Stimulated activated CD8-positive, alpha-beta memory T cell treated with anti-CD3 and anti-CD28 coated beads, Interleukin-4, amount 100 ng/mL, for 1 hour (primary cell): ENCODE results near the gene ZNF322.

ENCODE experiments used
- DNase-seq, 2 donors: peaks; one replicate each; pipeline ENCODE4 v3.0.0-alpha.2; 2020; ENCODE audit warnings: low read depth in 2 of 2, low spot score in 1 of 2

ZNF322 gene

DNA sequence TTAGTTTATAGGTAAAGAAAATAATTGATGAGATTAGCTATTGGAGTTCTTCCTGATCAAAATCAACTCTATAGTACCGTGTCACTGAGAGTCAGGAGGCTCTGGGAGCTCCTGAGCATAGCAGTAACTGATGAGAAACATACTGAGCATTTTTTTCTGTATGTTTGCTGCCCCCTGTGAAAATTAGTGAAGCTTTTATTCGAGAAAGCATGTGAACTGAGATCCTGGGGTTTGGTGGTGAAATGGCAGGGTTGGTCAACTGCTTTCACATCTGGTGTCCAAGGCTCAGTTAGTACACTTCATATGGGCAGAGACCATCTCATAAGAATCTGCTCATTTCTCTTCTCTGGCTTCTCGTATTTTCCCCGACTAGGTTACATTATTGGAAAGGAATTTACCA lies 66.9 kb downstream of the ZNF322 start:
- DNase-seq, result no peak

DNA sequence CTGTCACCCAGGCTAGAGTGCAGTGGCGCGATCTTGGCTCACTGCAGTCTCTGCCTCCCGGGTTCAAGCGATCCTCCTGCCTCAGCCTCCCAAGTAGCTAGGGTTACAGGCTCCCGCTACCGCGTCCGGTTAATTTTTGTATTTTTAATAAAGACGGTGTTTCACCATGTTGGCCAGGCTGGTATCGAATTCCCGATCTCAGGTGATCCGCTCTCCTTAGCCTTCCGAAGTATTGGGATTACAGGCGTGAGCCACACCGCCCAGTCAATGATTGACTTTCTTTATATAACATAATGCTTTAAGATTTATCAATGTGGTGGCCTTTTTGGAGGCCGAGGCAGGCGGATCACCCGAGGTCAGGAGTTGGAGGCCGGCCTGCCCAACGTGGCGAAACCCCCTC lies 70.6 kb downstream of the ZNF322 start:
- no peak for DNase-seq
